Measurements from ENCODE around the gene CELA2A.
"Not testable (repeated sequence)": the region's sequence is repeated elsewhere in the genome, so short reads cannot be mapped to it uniquely, and the experiment has no call there.

DNA sequence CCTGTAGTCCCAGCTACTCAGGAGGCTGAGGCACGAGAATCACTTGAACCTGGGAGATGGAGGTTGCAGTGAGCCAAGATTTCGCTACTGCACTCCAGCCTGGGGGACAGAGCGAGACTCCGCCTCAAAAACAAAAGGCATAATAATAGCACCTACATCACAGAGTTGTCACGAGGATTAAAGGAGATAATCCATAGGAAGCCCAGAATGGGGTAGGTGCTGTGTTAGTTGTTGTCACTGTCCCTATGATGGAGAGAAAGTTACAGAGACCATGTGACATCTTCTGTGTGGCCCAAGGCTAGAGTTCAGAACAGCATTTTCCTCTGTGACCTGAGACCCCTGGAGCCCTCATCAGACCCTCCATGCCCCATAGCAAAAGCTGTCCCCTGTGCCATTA, 7.4 kb downstream of the CELA2A start:
- TF ChIP-seq, protein P1, sequence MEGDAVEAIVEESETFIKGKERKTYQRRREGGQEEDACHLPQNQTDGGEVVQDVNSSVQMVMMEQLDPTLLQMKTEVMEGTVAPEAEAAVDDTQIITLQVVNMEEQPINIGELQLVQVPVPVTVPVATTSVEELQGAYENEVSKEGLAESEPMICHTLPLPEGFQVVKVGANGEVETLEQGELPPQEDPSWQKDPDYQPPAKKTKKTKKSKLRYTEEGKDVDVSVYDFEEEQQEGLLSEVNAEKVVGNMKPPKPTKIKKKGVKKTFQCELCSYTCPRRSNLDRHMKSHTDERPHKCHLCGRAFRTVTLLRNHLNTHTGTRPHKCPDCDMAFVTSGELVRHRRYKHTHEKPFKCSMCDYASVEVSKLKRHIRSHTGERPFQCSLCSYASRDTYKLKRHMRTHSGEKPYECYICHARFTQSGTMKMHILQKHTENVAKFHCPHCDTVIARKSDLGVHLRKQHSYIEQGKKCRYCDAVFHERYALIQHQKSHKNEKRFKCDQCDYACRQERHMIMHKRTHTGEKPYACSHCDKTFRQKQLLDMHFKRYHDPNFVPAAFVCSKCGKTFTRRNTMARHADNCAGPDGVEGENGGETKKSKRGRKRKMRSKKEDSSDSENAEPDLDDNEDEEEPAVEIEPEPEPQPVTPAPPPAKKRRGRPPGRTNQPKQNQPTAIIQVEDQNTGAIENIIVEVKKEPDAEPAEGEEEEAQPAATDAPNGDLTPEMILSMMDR (conservative IDR thresholded peaks at IDR 0.05 in 1 of 2, IDR thresholded peaks at IDR 0.05 in 1 of 2; ENCODE audit: low read depth in 1 of 2, low read length in 2 of 2), result not testable (repeated sequence)
- TF ChIP-seq EZH2 (IDR thresholded peaks at IDR 0.05; ENCODE audit: low read length, missing control alignments), result not testable (repeated sequence)
